Measurements from ENCODE around the gene UBE2Q1. TPM values are rescaled to one million over a fixed set of nuclear protein-coding genes. Genes with fewer than 3 reads are reported as not detected.

Gene UBE2Q1
- total and polyA plus RNA-seq, 10 of the 15 experiments (the other 5 are each of a cell fraction or from before 2014, with no cell fraction given), result 3.9 to 82.6 (median 24.1) TPM

GRCh38 chr1:154558720-154559465 lies 431 bp upstream of the UBE2Q1 start (continued):
- TF ChIP-seq NR2F1 (conservative IDR thresholded peaks at IDR 0.05) (peak; percentile 54), CHD2 (IDR thresholded peaks at IDR 0.05; ENCODE audit: borderline replicate concordance, low read depth, low read length) (peak; percentile 84), CTCF (IDR thresholded peaks at IDR 0.05 in 2 of 3, conservative IDR thresholded peaks at IDR 0.05 in 1 of 3; ENCODE audit: control insufficient read depth in 2 of 3, extremely low read depth in 1 of 3, insufficient read depth in 1 of 3, low read depth in 3 of 3, low read length in 3 of 3) (no peak), BRCA1 (IDR thresholded peaks at IDR 0.05; ENCODE audit: low read depth, low read length) (no peak), ESRRA (IDR thresholded peaks at IDR 0.05; ENCODE audit: low read length) (no peak)

- ATAC-seq (no peak), FAIRE-seq (no peak), DNase-seq (ENCODE audit: low read depth, low spot score) (no peak)
- Histone ChIP-seq H3K27me3 (replicated peaks in 1 of 2; ENCODE audit: control insufficient read depth in 2 of 2, insufficient read depth in 2 of 2, low read length in 1 of 2) (no peaks in the 10 kb centered on the region), H2AFZ (ENCODE audit: control insufficient read depth, low read depth, low read length) (no peak overlapping the region; the same call in 1 of the 2 replicates), H3K79me2 (ENCODE audit: control insufficient read depth, insufficient read depth, low read length) (peaks cover 31% of the 10 kb centered on the region), H3K4me2 (ENCODE audit: control insufficient read depth, insufficient read depth) (peak overlapping the region; percentile 100), H3K27ac (ENCODE audit: control insufficient read depth, insufficient read depth) (peak overlapping the region; percentile 88), H3K36me3 (ENCODE audit: control insufficient read depth in 2 of 2, insufficient read depth in 2 of 2, low read length in 1 of 2) (peaks cover 12 to 22% of the 10 kb centered on the region in 2 experiments), H3K4me3 (peak overlapping the region; percentile 88), H3K4me1 (ENCODE audit: control insufficient read depth, insufficient read depth, low read length) (peaks cover 4% of the 10 kb centered on the region), H3K9me3 (replicated peaks; ENCODE audit: control insufficient read depth, insufficient read depth, low read length) (no peaks in the 10 kb centered on the region), H3K9ac (ENCODE audit: control insufficient read depth, insufficient read depth, low read length) (peak overlapping the region; percentile 82), H4K20me1 (ENCODE audit: control insufficient read depth, insufficient read depth) (no peaks in the 10 kb centered on the region)
- ChIA-PET RAD21 (ENCODE audit: unreplicated experiment) (interaction anchor here (1.1 kb wide), 2 partner anchors 77 to 78 kb away, joined by 5 to 6 read pairs; no protein-coding TSS in a partner anchor), SMC1A (ENCODE audit: uncharacterized antibody, unreplicated experiment) (interaction anchor here (1.0 to 3.0 kb wide), 3 partner anchors 9 to 81 kb away, joined by 3 to 15 read pairs (median 4); no protein-coding TSS in a partner anchor), POLR2A (interaction anchor here (1.3 kb wide), 1 partner anchor 387 kb away, joined by 4 read pairs; no protein-coding TSS in a partner anchor), CTCF (interaction anchor here (0.8 to 5.2 kb wide), 5 partner anchors 11 to 78 kb away, joined by 3 to 49 read pairs (median 9); no protein-coding TSS in a partner anchor)
- no TSS peak for BruUV-seq (replicated peaks)
- WGBS (ENCODE audit: insufficient coverage, insufficient replicate concordance, low lambda C conversion rate, missing lambda C conversion rate), result 8% methylated on average over 7 of the region's 7 CpGs
- intact Hi-C loops (cut with micrococcal nuclease; ENCODE audit: unreplicated experiment), result loop anchor here (5.0 kb wide), 1 partner anchor 190 kb away; no protein-coding TSS in a partner anchor
- in situ Hi-C loops (cut with MboI), result no loop called here
- TF ChIP-seq HDGF (IDR thresholded peaks at IDR 0.05), result 0 out of 2 replicates have a peak, but pooled peaks have one; percentile 35
- TF ChIP-seq IRF4 (IDR thresholded peaks at IDR 0.05; ENCODE audit: low read depth, low read length), result no peak
- no peak for TF ChIP-seq NR2C2 (IDR thresholded peaks at IDR 0.05; ENCODE audit: borderline replicate concordance, control insufficient read depth, insufficient read length, low read depth)
- no peak for TF ChIP-seq RCOR1 (conservative IDR thresholded peaks at IDR 0.05; ENCODE audit: low read depth, low read length)
- TF ChIP-seq STAT1 (conservative IDR thresholded peaks at IDR 0.05), result no peak
- no peak for TF ChIP-seq RELA (IDR thresholded peaks at IDR 0.05; ENCODE audit: borderline replicate concordance, partially characterized antibody)
- peak; percentile 36; the same call in 1 of the 2 replicates for TF ChIP-seq POLR2AphosphoS5 (IDR thresholded peaks at IDR 0.05; ENCODE audit: low read length)
- TF ChIP-seq ESRRA (IDR thresholded peaks at IDR 0.05; ENCODE audit: low read length), result no peak
- TF ChIP-seq CHD4 (IDR thresholded peaks at IDR 0.05), result no peak
- no peak for TF ChIP-seq ATF7 (IDR thresholded peaks at IDR 0.05; ENCODE audit: low read depth)
Observed at GRCh38 chr1:154557248-154557938, 1.1 kb downstream of the UBE2Q1 start.

Data from GM12878 (cell line).